ENCODE measurements around the gene TMEM204.

TMEM204 gene

DNA sequence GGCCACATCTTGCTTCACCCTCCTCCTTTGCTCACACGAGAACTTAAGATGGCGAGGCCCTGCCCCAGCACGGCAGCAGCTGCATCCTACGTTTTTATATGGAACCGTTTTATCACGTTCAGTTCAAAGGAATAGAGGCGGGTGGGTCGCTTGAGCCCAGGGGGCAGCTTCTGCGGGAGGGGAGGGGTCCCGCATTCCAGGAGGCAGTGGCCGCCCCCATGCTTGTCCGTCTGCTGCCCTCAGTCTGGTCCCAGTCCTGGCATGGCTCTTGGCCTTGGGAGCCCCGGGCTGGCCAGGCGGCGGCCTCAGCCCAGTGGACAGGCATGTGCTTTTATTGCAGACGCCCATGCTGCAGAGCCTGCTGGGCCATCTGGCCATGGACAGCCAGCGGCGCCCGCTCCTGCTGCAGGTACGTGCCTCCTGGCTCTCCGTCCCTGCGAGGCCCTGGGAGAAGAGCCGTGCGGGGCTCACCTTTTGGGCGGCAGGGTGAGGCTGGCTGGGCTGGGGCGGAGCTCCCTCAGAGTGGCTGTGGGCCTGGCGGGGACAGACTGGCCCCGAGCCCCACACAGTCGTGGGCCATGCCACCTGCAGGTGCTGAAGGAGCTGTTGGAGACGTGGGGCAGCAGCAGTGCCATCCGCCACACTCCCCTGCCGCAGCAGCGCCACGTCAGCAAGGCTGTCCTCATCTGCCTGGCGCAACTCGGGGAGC is 33.6 kb upstream of the TMEM204 start:
- no peak for DNase-seq (ENCODE audit: low read depth)

DNA sequence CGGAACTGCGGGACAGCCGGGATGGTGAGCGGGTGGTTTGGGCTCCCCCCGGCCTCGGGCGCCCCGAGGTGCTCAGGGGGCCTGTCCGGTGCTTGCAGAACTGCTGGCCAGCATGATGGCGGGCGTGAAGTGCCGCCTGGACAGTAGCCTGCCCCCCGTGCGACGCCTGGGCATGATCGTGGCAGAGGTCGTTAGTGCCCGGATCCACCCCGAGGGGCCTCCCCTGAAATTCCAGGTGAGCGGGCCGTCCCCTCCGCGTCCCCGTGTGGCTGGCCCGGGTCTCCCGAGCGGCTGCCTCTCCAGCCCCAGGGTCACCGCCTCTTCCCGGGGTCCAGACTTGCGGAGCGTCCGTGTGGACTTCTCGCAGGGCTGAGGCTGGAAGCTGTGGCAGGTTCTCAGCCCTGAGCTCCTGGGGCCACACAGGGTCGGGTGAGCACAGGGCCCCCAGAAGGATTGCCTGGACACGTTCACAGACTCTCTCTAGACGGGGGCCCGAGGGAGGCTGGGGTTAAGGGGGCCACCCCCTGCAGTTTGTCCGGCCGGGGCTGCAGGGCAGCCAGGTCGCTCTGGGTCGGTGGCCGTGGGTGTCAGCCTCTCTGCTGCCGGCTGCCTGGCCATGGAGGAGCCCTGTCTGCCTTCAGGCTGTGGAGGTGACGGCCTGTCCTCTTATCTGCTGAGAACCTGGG is 32.9 kb upstream of the TMEM204 start:
- DNase-seq (ENCODE audit: low read depth): no peak

DNA sequence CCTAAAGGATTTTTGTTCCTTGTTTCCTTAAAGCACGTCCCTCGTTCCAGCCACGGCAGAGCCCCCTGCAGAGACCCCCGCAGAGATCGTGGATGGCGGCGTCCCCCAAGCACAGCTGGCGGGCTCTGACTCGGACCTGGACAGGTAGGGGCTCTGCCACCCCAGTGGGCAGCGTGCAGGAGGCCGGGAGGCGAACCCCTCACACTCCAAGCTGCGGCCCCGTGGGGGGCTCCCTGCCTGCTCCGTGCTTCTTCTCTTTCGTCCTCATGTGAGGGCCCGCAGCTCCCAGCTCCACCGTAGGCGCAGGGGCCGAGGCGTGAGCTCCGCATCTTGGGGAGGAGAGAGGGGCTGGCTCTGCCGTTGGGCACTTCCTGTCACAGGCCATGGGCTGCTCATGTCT is 31.8 kb upstream of the TMEM204 start:
- DNase-seq (ENCODE audit: low read depth): no peak

GRCh38 chr16:1502092-1503004 is 31.1 kb upstream of the TMEM204 start:
- DNase-seq (ENCODE audit: low read depth): no peak

DNA sequence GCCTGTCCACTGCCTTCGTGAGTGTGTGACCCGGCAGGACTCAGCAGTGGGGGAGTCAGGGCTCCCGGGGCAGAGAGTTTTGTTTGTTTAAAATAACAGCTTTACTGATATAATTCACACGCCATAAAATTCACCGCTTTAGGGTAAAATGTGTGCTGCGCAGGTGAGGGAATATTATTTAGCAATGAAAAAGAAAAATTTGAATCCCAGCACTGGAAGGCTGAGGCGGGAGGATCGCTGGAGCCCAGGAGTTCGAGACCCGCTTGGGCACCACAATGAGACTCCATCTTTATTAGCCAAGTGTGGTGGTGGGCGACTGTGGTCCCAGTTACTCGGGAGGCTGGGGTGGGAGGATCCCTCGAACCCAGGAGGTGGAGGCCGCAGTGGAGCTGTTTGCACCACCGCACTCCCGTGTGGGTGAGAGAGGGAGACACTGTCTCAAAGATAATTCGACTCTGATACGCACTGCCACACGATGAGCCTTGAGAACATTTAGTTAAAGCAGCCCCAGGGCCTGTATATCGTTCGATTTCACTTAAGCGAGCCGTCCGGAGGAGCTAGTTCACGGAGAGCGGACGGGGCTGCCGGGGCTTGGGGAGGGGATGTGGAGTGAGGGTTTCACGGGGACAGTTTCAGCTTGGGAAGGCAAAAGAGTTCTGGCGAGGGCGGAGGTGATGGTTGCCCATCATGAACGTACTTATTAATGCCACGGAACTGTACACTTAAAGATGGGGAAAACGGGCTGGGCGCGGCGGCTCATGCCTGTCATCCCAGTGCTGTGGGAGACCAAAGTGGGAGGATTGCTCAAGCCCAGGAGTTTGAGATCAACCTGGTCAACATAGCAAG is 30.1 kb upstream of the TMEM204 start:
- no peak for DNase-seq (ENCODE audit: low read depth)

DNA sequence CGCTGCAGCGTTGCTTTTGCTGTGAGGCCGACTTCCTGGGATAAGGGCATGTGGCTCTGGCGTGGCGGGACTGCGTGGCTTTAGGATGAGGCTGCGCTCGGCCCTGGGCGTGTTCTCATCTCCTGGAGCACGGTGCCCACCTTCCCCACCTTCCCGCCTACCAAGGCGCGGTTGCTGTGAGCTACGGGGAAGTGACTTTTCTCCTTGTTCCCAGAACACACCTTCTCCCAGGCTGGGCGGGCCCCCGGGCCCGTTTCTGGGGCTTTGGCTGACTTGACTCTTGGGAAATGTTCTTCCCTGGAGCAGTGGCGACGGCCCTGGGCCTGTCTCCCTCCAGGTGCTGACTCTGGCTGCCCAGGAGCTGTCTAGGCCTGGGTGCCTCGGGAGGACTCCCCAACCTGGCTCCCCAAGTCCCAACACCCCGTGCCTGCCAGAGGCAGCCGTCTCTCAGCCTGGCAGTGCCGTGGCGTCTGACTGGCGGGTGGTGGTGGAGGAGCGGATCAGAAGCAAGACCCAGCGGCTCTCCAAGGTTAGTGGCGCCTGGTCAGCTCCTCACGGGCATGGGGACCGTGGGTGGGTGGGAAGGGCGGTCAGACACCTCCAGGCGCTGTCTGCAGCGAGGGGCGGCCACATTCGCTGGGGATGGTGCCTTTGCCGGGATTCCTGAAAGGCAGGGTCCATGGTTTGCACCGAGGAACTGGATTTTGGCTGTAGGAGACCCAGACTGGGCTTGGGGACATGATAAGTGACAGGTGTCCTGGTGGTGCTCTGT is 28.2 kb upstream of the TMEM204 start:
- no peak for DNase-seq (ENCODE audit: low read depth)

- no peak for DNase-seq (ENCODE audit: low read depth)
Measured at GRCh38 chr16:1505912-1506311, 27.6 kb upstream of the TMEM204 start.

DNA sequence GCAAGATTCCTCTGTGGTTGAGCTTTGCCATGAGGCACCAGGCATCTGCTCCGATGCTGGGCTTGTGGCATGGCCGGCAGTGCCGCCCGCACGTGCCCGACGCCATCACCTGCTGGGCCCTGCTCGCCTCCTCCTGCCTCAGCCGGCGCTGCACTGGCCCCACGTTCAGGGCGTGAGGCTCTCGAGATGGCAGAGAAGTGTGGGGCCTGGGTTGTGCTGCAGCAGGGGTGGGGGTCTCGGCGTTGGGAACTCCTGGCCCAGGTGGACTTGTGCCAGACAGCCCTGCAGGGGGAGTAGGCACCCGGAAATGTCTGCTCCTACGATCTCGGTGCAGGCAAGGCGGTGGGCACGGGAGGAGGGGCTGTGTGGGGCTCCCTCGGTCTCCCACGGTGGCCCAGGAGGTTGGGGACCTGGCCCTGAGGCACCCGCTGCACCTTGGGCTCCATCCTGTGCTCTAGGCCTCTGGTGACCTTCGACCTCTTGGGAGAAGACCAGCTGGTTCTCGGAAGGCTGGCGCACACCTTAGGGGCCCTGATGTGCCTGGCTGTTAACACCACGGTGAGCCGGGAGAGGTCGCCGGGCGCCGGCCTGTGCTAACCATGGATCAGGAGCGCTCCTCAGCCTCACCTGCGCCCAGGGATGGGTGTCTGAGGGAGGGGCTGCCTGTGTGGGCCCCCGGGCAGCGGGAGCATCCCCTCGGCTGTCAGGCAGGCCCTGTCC is 26.8 kb upstream of the TMEM204 start:
- no peak for DNase-seq (ENCODE audit: low read depth)

GRCh38 chr16:1508494-1509187 is 24.8 kb upstream of the TMEM204 start:
- DNase-seq (ENCODE audit: low read depth): no peak

DNA sequence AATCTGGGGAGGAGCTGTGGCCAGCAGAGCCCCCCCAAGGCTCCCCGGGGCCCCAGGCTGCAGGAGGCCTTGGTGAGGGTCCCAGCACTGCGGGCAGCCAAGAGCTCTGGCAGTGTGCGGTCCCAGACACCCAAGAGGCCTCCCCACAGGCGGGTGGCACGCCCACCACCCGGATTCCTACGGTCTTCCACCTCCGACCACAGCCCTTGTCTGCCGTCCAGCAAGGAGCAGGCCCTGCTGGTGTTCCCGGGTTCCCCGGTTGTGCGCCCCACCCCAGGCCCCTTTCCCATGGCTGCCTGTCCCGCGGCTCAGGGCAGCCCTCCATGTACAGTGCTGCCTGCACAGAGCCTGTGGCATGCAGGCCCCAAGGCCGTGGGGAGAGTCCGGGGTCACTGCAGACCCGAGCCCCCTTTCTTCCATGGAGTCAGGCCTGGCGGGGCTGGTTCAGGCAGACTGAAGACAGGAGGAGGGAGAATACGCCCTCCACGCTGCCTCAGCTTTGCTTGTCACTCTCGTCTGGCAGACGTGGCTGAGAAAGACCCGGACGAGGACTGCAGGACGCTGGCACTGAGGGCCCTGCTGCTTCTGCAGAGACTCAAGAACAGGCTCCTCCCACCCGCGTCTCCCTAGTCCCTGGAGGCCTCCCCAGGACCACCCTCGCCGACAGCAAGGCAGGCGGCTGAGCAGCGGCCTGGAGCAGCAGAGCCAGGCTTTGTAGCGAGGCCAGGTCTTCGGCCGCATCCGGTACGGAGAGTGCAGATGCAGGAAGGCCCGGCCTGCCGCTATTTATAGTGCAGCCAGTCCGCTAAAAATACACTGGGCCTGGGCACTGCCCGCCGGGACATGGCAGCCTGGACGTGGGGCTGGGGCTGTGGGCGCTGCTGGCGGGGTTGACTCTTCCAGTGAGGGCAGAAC is 23.9 kb upstream of the TMEM204 start:
- DNase-seq (ENCODE audit: low read depth): no peak

DNA sequence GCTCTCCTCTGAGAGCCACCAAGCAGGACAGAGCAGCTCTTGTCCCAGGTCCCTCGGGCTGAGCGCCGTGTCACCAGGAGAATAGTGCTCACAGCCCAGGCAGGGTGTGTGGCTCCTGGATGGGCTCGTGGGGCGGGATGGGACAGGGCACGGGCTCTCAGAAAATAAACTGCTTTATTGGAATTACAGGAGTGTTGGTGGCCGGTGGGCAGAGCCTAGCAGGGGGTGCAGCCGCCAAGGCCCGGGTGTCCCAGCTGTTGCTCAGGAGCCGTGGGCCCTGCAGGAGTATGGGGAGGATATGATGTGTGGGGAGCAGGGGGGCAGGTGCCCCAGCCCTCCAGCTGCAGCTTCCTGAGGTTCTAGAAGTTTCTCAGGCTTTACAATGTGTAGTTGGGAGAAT is 23.2 kb upstream of the TMEM204 start:
- DNase-seq (ENCODE audit: low read depth): no peak

GRCh38 chr16:1510941-1511351 is 22.5 kb upstream of the TMEM204 start:
- no peak for DNase-seq (ENCODE audit: low read depth)

DNA sequence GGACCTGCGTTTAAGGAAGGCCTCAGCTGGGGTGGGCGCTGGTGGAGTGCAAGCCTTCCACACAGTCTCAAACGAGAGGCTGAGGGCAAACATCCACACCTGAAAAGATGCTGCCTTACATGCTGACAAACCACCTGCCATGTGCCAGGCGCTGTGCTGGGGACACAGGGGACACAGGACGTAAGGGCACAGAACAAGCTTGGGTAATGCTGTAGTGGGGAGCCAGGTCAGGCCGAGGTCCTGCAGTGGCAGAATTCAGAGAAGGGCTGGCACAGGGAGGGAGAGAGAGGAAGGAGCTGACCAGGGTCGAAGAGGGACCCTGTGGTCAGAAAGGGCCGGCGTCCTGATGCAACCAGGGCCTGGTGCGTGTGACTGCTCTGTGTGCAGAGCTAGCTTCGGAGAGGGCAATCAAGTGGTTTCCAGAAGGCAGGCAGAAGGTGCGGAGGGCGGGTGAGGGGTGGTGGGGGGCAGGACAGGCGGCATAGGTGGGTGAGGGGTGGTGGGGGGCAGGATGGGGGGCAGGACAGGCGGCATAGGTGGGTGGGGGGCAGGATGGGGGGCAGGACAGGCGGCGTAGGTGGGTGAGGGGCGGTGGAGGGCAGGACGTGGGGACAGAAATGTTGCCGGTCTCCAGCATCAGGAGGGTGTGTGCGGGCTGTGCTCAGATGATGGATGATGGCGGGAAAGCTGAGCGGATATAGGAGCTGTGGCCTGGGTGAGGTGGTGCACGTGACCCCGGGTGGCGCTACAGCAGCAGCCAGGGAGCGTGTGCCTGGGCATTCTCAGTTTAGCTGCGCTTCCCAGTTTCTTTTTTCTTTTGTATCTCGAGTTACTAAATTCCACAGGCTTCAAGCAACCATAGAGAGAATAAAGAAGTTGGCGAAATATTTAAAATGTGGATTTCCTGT is 21.6 kb upstream of the TMEM204 start:
- no peak for DNase-seq (ENCODE audit: low read depth)

- DNase-seq (ENCODE audit: low read depth): no peak
Measured at GRCh38 chr16:1512774-1513173, 20.7 kb upstream of the TMEM204 start.

GRCh38 chr16:1514507-1514906 is 19.0 kb upstream of the TMEM204 start:
- no peak for DNase-seq (ENCODE audit: low read depth)

- no peak for DNase-seq (ENCODE audit: low read depth)
Measured at GRCh38 chr16:1518626-1519135, 14.8 kb upstream of the TMEM204 start.

GRCh38 chr16:1519831-1520230 is 13.6 kb upstream of the TMEM204 start:
- no peak for DNase-seq (ENCODE audit: low read depth)
